HEK293 (cell line): Measurements from ENCODE around the gene LPIN1.

Experiments used
- CTCF ChIA-PET: fragments of 350-600 bp; formaldehyde crosslinking; extraction: SDS; loops from one replicate; lab custom pipeline; 2021; ENCODE audit warnings: antibody characterized with exemption; lab: Yijun Ruan, JAX
- POLR2A ChIA-PET: fragments of 300-600 bp; formaldehyde crosslinking; extraction: SDS; loops from one replicate; lab custom pipeline; 2020; ENCODE audit warnings: antibody characterized with exemption, inconsistent platforms; lab: Yijun Ruan, JAX
- H3K27ac ChIP-seq: fragments of 200-500 bp; sonication (Bioruptor generic); 2 replicates; pipeline ENCODE4 v1.5.1; 2014; ENCODE audit warnings: low read depth, low read length, control low read depth, inconsistent platforms; ENCODE audit errors: extremely low read depth
- H3K36me3 ChIP-seq, 2 experiments: fragments of 200-500 bp in 1 of 2; sonication (Bioruptor generic) in 1 of 2; 1 replicate in 1 of 2; 2 replicates in 1 of 2; pipeline ENCODE4 v1.5.1; 2014 to 2017; ENCODE audit warnings: inconsistent platforms in 2 of 2, low read length in 2 of 2; ENCODE audit not compliant: control insufficient read depth in 2 of 2, insufficient read depth in 1 of 2
- H3K4me1 ChIP-seq: fragments of 200-500 bp; sonication (Bioruptor generic); 2 replicates; pipeline ENCODE4 v1.5.1; 2014; ENCODE audit warnings: mild to moderate bottlenecking, low read length, inconsistent platforms; ENCODE audit not compliant: control insufficient read depth, insufficient read depth
- H3K4me3 ChIP-seq: 2 replicates; pipeline ENCODE4 v1.5.1; 2011; ENCODE audit warnings: low read depth, mild to moderate bottlenecking, control low read depth, low read length, moderate library complexity
- H3K9me3 ChIP-seq: fragments of 200-500 bp; sonication (Bioruptor generic); 2 replicates; pipeline ENCODE4 v1.5.1; 2014; ENCODE audit warnings: low read depth, low read length, inconsistent platforms; ENCODE audit not compliant: control insufficient read depth, insufficient read depth
- BCL11A ChIP-seq: fragments of 450-650 bp; formaldehyde crosslinking; IDR thresholded peaks from 2 replicates; pipeline ENCODE4 v1.5.1; 2016; ENCODE audit warnings: low read depth, missing biosample characterization, missing genetic modification characterization
- BCL11B ChIP-seq: fragments of 450-650 bp; formaldehyde crosslinking; IDR thresholded peaks from 2 replicates; pipeline ENCODE4 v1.5.1; 2016; ENCODE audit warnings: low read depth, missing biosample characterization, missing genetic modification characterization
- MZF1 ChIP-seq: fragments of 450-650 bp; formaldehyde crosslinking; IDR thresholded peaks from 2 replicates; pipeline ENCODE4 v1.5.1; 2017; ENCODE audit warnings: missing biosample characterization, missing genetic modification characterization, borderline replicate concordance
- OSR2 ChIP-seq: fragments of 450-650 bp; formaldehyde crosslinking; IDR thresholded peaks from 2 replicates; pipeline ENCODE4 v1.5.1; 2016; ENCODE audit warnings: missing biosample characterization, missing genetic modification characterization
- OVOL3 ChIP-seq: fragments of 450-650 bp; formaldehyde crosslinking; IDR thresholded peaks from 2 replicates; pipeline ENCODE4 v1.5.1; 2016; ENCODE audit warnings: missing biosample characterization, missing genetic modification characterization
- PRDM10 ChIP-seq: fragments of 450-650 bp; formaldehyde crosslinking; IDR thresholded peaks from 2 replicates; pipeline ENCODE4 v1.5.1; 2016; ENCODE audit warnings: missing biosample characterization, missing genetic modification characterization
- TSHZ1 ChIP-seq: fragments of 450-650 bp; formaldehyde crosslinking; IDR thresholded peaks from 2 replicates; pipeline ENCODE4 v1.5.1; 2016; ENCODE audit warnings: missing biosample characterization, missing genetic modification characterization, borderline replicate concordance
- ZBTB26 ChIP-seq: fragments of 450-650 bp; formaldehyde crosslinking; optimal IDR thresholded peaks from 2 replicates; pipeline ENCODE3; 2016; ENCODE audit warnings: missing biosample characterization, mild to moderate bottlenecking, missing genetic modification characterization
- ZNF114 ChIP-seq: fragments of 450-650 bp; formaldehyde crosslinking; IDR thresholded peaks from 2 replicates; pipeline ENCODE4 v1.5.0; 2017; ENCODE audit warnings: missing biosample characterization, missing genetic modification characterization
- ZNF132 ChIP-seq: fragments of 450-650 bp; formaldehyde crosslinking; IDR thresholded peaks from 2 replicates; pipeline ENCODE4 v1.5.1; 2017; ENCODE audit warnings: missing biosample characterization, missing genetic modification characterization, borderline replicate concordance
- ZNF174 ChIP-seq: fragments of 450-650 bp; formaldehyde crosslinking; IDR thresholded peaks from 2 replicates; pipeline ENCODE4 v1.5.0; 2017; ENCODE audit warnings: missing biosample characterization, mild to moderate bottlenecking, missing genetic modification characterization
- ZNF202 ChIP-seq: fragments of 450-650 bp; formaldehyde crosslinking; IDR thresholded peaks from 2 replicates; pipeline ENCODE4 v1.5.1; 2016; ENCODE audit warnings: missing biosample characterization, missing genetic modification characterization, borderline replicate concordance
- ZNF211 ChIP-seq: fragments of 450-650 bp; formaldehyde crosslinking; IDR thresholded peaks from 2 replicates; pipeline ENCODE4 v1.5.1; 2016; ENCODE audit warnings: low read depth, missing biosample characterization, missing genetic modification characterization
- ZNF311 ChIP-seq: fragments of 450-650 bp; formaldehyde crosslinking; IDR thresholded peaks from 2 replicates; pipeline ENCODE4 v1.5.1; 2017; ENCODE audit warnings: missing biosample characterization, missing genetic modification characterization, borderline replicate concordance
- ZNF335 ChIP-seq: fragments of 450-650 bp; formaldehyde crosslinking; conservative IDR thresholded peaks from 2 replicates; pipeline ENCODE4 v1.5.1; 2016; ENCODE audit warnings: missing biosample characterization, missing genetic modification characterization
- ZNF449 ChIP-seq: fragments of 450-650 bp; formaldehyde crosslinking; IDR thresholded peaks from 2 replicates; pipeline ENCODE4 v1.5.1; 2017; ENCODE audit warnings: missing biosample characterization, mild to moderate bottlenecking, missing genetic modification characterization, moderate library complexity
- ZNF549 ChIP-seq: fragments of 450-650 bp; IDR thresholded peaks from 2 replicates; pipeline ENCODE4 v1.5.1; 2018; ENCODE audit warnings: missing biosample characterization, missing genetic modification characterization, mild to moderate bottlenecking, inconsistent platforms, moderate library complexity
- ZNF645 ChIP-seq: fragments of 450-650 bp; formaldehyde crosslinking; IDR thresholded peaks from 2 replicates; pipeline ENCODE4; 2016; ENCODE audit warnings: missing biosample characterization, missing genetic modification characterization
- ZNF747 ChIP-seq: fragments of 450-650 bp; formaldehyde crosslinking; IDR thresholded peaks from 2 replicates; pipeline ENCODE4 v1.5.1; 2016; ENCODE audit warnings: missing biosample characterization, missing genetic modification characterization
- ZSCAN16 ChIP-seq: fragments of 450-650 bp; formaldehyde crosslinking; IDR thresholded peaks from 2 replicates; pipeline ENCODE4 v1.5.1; 2016; ENCODE audit warnings: missing biosample characterization, missing genetic modification characterization
- ZSCAN4 ChIP-seq: fragments of 450-650 bp; formaldehyde crosslinking; IDR thresholded peaks from 2 replicates; pipeline ENCODE4 v1.5.1; 2017; ENCODE audit warnings: missing biosample characterization, missing genetic modification characterization

Gene LPIN1

GRCh38 chr2:11769516-11769915 lies 23.1 kb downstream of the LPIN1 start (continued):
- TF ChIP-seq TSHZ1 (tag by site-specific recombination) (no peak), ZNF202 (tag by site-specific recombination) (no peak), ZNF449 (tag by site-specific recombination) (no peak), BCL11A (tag by site-specific recombination) (no peak), ZNF645 (tag by site-specific recombination) (no peak), ZNF114 (tag by site-specific recombination) (no peak), ZNF549 (tag by site-specific recombination) (no peak)

GRCh38 chr2:11770531-11771188 lies 24.2 kb downstream of the LPIN1 start:
- H3K4me1 ChIP-seq: no peaks in the 10 kb centered on the region
- ChIA-PET CTCF (interaction anchor here (0.5 to 2.0 kb wide), 3 partner anchors 78 to 1372 kb away, joined by 3 to 9 read pairs (median 5); no protein-coding TSS in a partner anchor), POLR2A (no interaction called here)
- H3K36me3 ChIP-seq: peaks cover 25 to 89% of the 10 kb centered on the region in 2 experiments
- H3K9me3 ChIP-seq: no peaks in the 10 kb centered on the region
- no peak overlapping the region for H3K27ac ChIP-seq
- no peak overlapping the region for H3K4me3 ChIP-seq
- TF ChIP-seq ZSCAN16 (tag by site-specific recombination) (no peak), ZNF335 (tag by site-specific recombination) (no peak), ZNF211 (no peak), MZF1 (no peak), PRDM10 (no peak), ZNF174 (tag by site-specific recombination) (no peak), OVOL3 (tag by site-specific recombination) (no peak), ZNF114 (tag by site-specific recombination) (no peak), ZBTB26 (tag by site-specific recombination) (no peak), ZNF311 (tag by site-specific recombination) (no peak), OSR2 (no peak), ZNF132 (tag by site-specific recombination) (no peak), ZSCAN4 (tag by site-specific recombination) (no peak), BCL11B (no peak), ZNF747 (tag by site-specific recombination) (no peak)
